CD4-positive, alpha-beta T cell (primary cell): ENCODE measurements around the gene SIDT2. TPM values are rescaled to one million over a fixed set of nuclear protein-coding genes. Genes with fewer than 3 reads are reported as not detected.
A peak's percentile ranks its signal among the peaks of the same experiment; 100 is the strongest.
"Not testable (repeated sequence)": the region's sequence is repeated elsewhere in the genome, so short reads cannot be mapped to it uniquely, and the experiment has no call there.

Experiments
- ATAC-seq: fragments of 200-7000 bp; cut with Tn5 transposase; one replicate; pipeline ENCODE4 v1.10.0; 2022; ENCODE audit warnings: mild to moderate bottlenecking; ENCODE audit not compliant: poor library complexity
- CTCF ChIA-PET: fragments of 350-600 bp; sonication (Branson Sonifier 250); formaldehyde crosslinking; loops from one replicate; lab custom pipeline; 2021; ENCODE audit warnings: antibody characterized with exemption, inconsistent platforms; lab: Charles Lee
- POLR2A ChIA-PET: fragments of 350-600 bp; sonication (Branson Sonifier 250); formaldehyde crosslinking; loops from one replicate; lab custom pipeline; 2021; ENCODE audit warnings: antibody characterized with exemption, inconsistent platforms; lab: Charles Lee
- DNase-seq, 14 experiments: peaks; one replicate each; pipeline ENCODE4 v3.0.0-alpha.2; 2013 to 2020; ENCODE audit warnings: mixed read lengths in 2 of 14
- H3K27ac ChIP-seq, 2 donors: one replicate each; pipeline versions ENCODE4 v1.5.1 to v1.7.0; 2013; ENCODE audit warnings: low read length in 2 of 2, low read depth in 1 of 2, mild to moderate bottlenecking in 1 of 2
- H3K27me3 ChIP-seq, 2 experiments: 1 replicate in 1 of 2; 2 replicates in 1 of 2; pipeline versions ENCODE4 v1.6.1 to v1.7.0; 2013; ENCODE audit warnings: low read length in 2 of 2, control low read depth in 1 of 2, mild to moderate bottlenecking in 1 of 2, moderate library complexity in 1 of 2; ENCODE audit not compliant: insufficient read depth in 2 of 2, control insufficient read depth in 1 of 2
- H3K36me3 ChIP-seq: one replicate; pipeline ENCODE4 v1.6.1; 2013; ENCODE audit warnings: low read length, control low read depth; ENCODE audit not compliant: insufficient read depth
- H3K4me1 ChIP-seq: one replicate; pipeline ENCODE4 v1.6.1; 2013; ENCODE audit warnings: low read length, control low read depth; ENCODE audit not compliant: insufficient read depth
- H3K4me3 ChIP-seq: one replicate; pipeline ENCODE4 v1.5.1; 2013; ENCODE audit warnings: mild to moderate bottlenecking, low read length, moderate library complexity
- H3K9me3 ChIP-seq, 2 experiments: 1 replicate in 1 of 2; 2 replicates in 1 of 2; pipeline versions ENCODE4 v1.6.1 to v1.7.0; 2013; ENCODE audit warnings: low read length in 2 of 2, mild to moderate bottlenecking in 2 of 2, control low read depth in 1 of 2, moderate library complexity in 1 of 2; ENCODE audit not compliant: control insufficient read depth in 1 of 2, insufficient read depth in 1 of 2
- H3K27ac Mint-ChIP-seq: one replicate; pipeline ENCODE4 v1.8.0; 2020; ENCODE audit warnings: mixed read lengths
- H3K27me3 Mint-ChIP-seq: one replicate; pipeline ENCODE4 v1.8.0; 2021; ENCODE audit warnings: mixed read lengths
- H3K36me3 Mint-ChIP-seq: one replicate; pipeline ENCODE4 v1.8.0; 2021; ENCODE audit warnings: low read depth, mixed read lengths
- H3K4me1 Mint-ChIP-seq: one replicate; pipeline ENCODE4 v1.8.0; 2021; ENCODE audit warnings: low read depth, mixed read lengths
- H3K4me3 Mint-ChIP-seq: one replicate; pipeline ENCODE4 v1.8.0; 2020; ENCODE audit warnings: mild to moderate bottlenecking, mixed read lengths
- H3K9me3 Mint-ChIP-seq: one replicate; pipeline ENCODE4 v1.8.0; 2020; ENCODE audit warnings: mixed read lengths
- CTCF ChIP-seq: fragments of 200-600 bp; IDR thresholded peaks from one replicate; pipeline ENCODE4 v1.8.0; 2022; ENCODE audit warnings: antibody characterized with exemption, mild to moderate bottlenecking
- intact Hi-C, 2 experiments: fragments of 100-400 bp; cut with DNase I in 1 of 2; cut with micrococcal nuclease in 1 of 2; formaldehyde crosslinking; loops; one replicate each; pipeline versions ENCODE4 v1.15.1 to v1.9.0; 2023 to 2025; cut with DNase I, micrococcal nuclease
- total RNA-seq, 174 experiments: library from RNA in 2 of 174; stranded (reverse) in 2 of 174; gene quantifications; one replicate each; pipeline ENCODE4 v1.2.3 and lab custom pipeline; 2021 to 2026

The SIDT2 gene
- total RNA-seq, 2 experiments from 2014 or later: 197 to 200 TPM

DNA sequence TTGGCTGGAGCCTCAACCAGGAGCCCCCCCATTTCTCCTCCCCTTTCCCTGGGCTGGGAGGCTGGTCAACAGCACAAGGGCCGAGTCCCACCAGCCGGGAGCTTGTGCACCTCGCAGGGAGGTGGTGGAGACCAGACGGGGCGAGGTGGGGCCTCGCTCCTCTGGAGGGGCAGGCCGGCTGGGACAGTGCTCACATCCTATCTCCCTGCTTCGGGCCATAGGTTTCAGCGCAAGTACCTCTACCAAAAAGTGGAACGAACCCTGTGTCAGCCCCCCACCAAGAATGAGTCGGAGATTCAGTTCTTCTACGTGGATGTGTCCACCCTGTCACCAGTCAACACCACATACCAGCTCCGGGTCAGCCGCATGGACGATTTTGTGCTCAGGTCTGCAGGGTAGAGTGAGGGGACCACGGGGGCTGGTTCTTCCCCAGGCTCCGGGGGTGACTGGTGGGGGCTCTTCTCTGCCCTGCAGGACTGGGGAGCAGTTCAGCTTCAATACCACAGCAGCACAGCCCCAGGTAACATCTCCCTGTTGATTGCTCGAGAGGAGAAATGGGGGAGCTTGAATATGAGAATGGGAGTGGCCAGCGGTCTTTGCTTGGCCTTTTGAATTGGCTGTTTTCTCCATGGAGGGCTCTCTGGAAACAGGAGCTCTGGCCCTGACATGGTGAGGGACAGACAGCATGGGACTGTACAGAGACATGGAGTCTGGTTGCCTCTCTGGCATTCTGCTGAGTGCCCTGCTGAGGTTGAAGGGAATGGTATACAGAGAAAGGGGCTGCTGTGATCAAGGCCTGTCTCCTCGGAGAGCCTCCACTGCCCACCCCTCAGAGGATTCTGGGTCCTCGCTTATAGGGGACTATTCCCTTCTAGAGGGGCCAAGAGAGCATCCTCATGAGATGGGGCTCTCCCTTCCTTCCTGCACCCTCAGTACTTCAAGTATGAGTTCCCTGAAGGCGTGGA lies 3.3 kb downstream of the SIDT2 start:
- Histone ChIP-seq H3K27ac (no peak overlapping the region), H3K36me3 (peaks cover 17% of the 10 kb centered on the region), H3K27me3 (no peaks in the 10 kb centered on the region), H3K9me3 (no peaks in the 10 kb centered on the region), H3K4me3 (no peak overlapping the region), H3K4me1 (peaks cover 32% of the 10 kb centered on the region)
- no peak overlapping the region for H3K4me3 Mint-ChIP-seq
- peak in 2 of 14 experiments; percentile 8 to 21 for DNase-seq
- POLR2A ChIA-PET: interaction anchor here (4.8 to 4.9 kb wide), 2 partner anchors 38 to 50 kb away, joined by 46 to 60 read pairs; partner anchors contain the start of genes PAFAH1B2, PCSK7 and RNF214
- peak overlapping the region; percentile 98 for H3K27ac Mint-ChIP-seq
- no peaks in the 10 kb centered on the region for H3K9me3 Mint-ChIP-seq
- peaks cover 36% of the 10 kb centered on the region for H3K4me1 Mint-ChIP-seq
- CTCF ChIA-PET: interaction anchor here (1.1 to 2.2 kb wide), 3 partner anchors 10 to 44 kb away, joined by 3 to 11 read pairs (median 5); no protein-coding TSS in a partner anchor
- ATAC-seq: no peak
- TF ChIP-seq CTCF: peak; percentile 12
- no peaks in the 10 kb centered on the region for H3K27me3 Mint-ChIP-seq
- H3K36me3 Mint-ChIP-seq: peaks cover 28% of the 10 kb centered on the region
- intact Hi-C loops: loop anchor here in 1 of 2 experiments (1.0 kb wide), 1 partner anchor 44 kb away; no protein-coding TSS in a partner anchor

- intact Hi-C loops: no loop called here
- no peak for TF ChIP-seq CTCF
- Mint-ChIP-seq H3K27ac (no peak overlapping the region), H3K4me1 (peaks cover 36% of the 10 kb centered on the region), H3K27me3 (no peaks in the 10 kb centered on the region), H3K36me3 (peaks cover 34% of the 10 kb centered on the region), H3K4me3 (no peak overlapping the region), H3K9me3 (no peaks in the 10 kb centered on the region)
- Histone ChIP-seq H3K36me3 (peaks cover 23% of the 10 kb centered on the region), H3K4me3 (no peak overlapping the region), H3K9me3 (no peaks in the 10 kb centered on the region), H3K4me1 (peaks cover 32% of the 10 kb centered on the region), H3K27ac (no peak overlapping the region), H3K27me3 (no peaks in the 10 kb centered on the region)
- ChIA-PET CTCF (no interaction called here), POLR2A (no interaction called here)
- DNase-seq (peak in 2 of 14 experiments; percentile 13 to 22), ATAC-seq (no peak)
Observed at GRCh38 chr11:117182551-117182935, 4.0 kb downstream of the SIDT2 start.

- POLR2A ChIA-PET, H3K27me3 Mint-ChIP-seq, H3K4me3 ChIP-seq, CTCF ChIA-PET, H3K4me3 Mint-ChIP-seq, DNase-seq, H3K9me3 ChIP-seq, ATAC-seq, H3K27me3 ChIP-seq, H3K9me3 Mint-ChIP-seq, H3K27ac ChIP-seq, intact Hi-C loops, H3K27ac Mint-ChIP-seq: not testable (repeated sequence)
- Mint-ChIP-seq H3K36me3 (peaks cover 40% of the 10 kb centered on the region), H3K4me1 (peaks cover 30% of the 10 kb centered on the region)
- peaks cover 29% of the 10 kb centered on the region for H3K4me1 ChIP-seq
- H3K36me3 ChIP-seq: peaks cover 25% of the 10 kb centered on the region
Observed at GRCh38 chr11:117183178-117183577, 4.6 kb downstream of the SIDT2 start.
